Measurements from ENCODE around the gene DNM3. TPM values are rescaled to one million over a fixed set of nuclear protein-coding genes. Genes with fewer than 3 reads are reported as not detected.

Gene DNM3
- total RNA-seq, 1 experiment from 2014 or later, result 2.7 TPM

DNA sequence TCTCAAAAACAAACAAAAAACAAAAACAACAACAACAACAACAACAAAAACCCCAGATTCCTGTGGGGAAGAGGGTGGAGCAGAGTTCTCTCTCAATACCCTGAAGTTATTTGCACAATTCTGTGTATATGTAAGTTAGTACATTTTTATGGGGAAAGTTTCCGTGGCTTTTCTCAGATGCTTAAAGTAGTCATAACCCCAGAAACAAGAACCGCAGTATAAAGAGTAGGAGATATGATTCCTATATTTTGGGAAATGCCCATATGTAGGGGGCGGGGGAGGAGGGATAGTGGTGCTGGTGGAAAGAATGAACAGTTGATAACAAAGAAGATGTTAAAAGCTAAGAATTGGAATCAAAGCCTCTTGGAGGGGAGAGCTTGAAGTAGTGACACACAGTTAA lies 131.5 kb downstream of the DNM3 start:
- no peak overlapping the region for H4K91ac ChIP-seq (ENCODE audit: insufficient read length, low read depth, low read length)
- WGBS (ENCODE audit: extremely low coverage, insufficient read length, low lambda C conversion rate), result no CpG with 5 or more reads among the region's 3 CpGs
- no peaks in the 10 kb centered on the region for H3K23me2 ChIP-seq (ENCODE audit: insufficient read length, low read depth, low read length, poor library complexity, severe bottlenecking)
- H2BK120ac ChIP-seq (ENCODE audit: low read depth, low read length, poor library complexity, severe bottlenecking), result no peak overlapping the region
- no peak for DNase-seq
- Mint-ChIP-seq H3K4me1 (peaks cover 29 to 40% of the 10 kb centered on the region in 2 experiments), H3K27ac (no peak overlapping the region), H3K4me3 (no peak overlapping the region), H3K36me3 (ENCODE audit: insufficient read depth in 1 of 3, low read depth in 3 of 3) (peaks cover 0 to 8% (median 3%) of the 10 kb centered on the region in 3 experiments; a peak in 2 of 7 replicates), H3K9me3 (no peaks in the 10 kb centered on the region; a peak in 2 of 5 replicates), H3K27me3 (ENCODE audit: low read depth) (no peaks in the 10 kb centered on the region)
- H2AK5ac ChIP-seq (ENCODE audit: insufficient read length, low read length), result no peak overlapping the region
- no peak overlapping the region for H3K27ac ChIP-seq (ENCODE audit: insufficient read length, low read depth, low read length)
- H2BK12ac ChIP-seq (ENCODE audit: insufficient read length, low read depth, low read length), result no peak overlapping the region
- H4K5ac ChIP-seq (ENCODE audit: insufficient read length, low read depth, low read length), result no peak overlapping the region
- H3K23ac ChIP-seq (ENCODE audit: insufficient read length, low read depth, low read length), result no peak overlapping the region
- H3K79me1 ChIP-seq (ENCODE audit: insufficient read depth, low read depth, low read length, poor library complexity, severe bottlenecking), result no peaks in the 10 kb centered on the region
- no peak overlapping the region for H2BK5ac ChIP-seq (ENCODE audit: insufficient read length, low read length)
- H3K79me2 ChIP-seq (ENCODE audit: insufficient read depth, low read length), result no peaks in the 10 kb centered on the region
- no peaks in the 10 kb centered on the region for H3K27me3 ChIP-seq (ENCODE audit: insufficient read depth, low read length)
- H3K18ac ChIP-seq (ENCODE audit: insufficient read length, low read depth, low read length), result no peak overlapping the region
- no peak for TF ChIP-seq CTCF (conservative IDR thresholded peaks at IDR 0.05)
- no peaks in the 10 kb centered on the region for H4K20me1 ChIP-seq (ENCODE audit: control insufficient read depth, insufficient read depth, insufficient read length)
- no peak overlapping the region for H2BK15ac ChIP-seq (ENCODE audit: low read depth, low read length)
- H3T11ph ChIP-seq (ENCODE audit: low read length), result no peak overlapping the region
- no peak overlapping the region for H4K8ac ChIP-seq (replicated peaks; ENCODE audit: insufficient read length, low read depth, low read length)
- H3K9me3 ChIP-seq (ENCODE audit: control insufficient read depth, low read depth, low read length), result no peaks in the 10 kb centered on the region
- no peak overlapping the region for H3K4ac ChIP-seq (ENCODE audit: low read depth, low read length)
- H3K9ac ChIP-seq (ENCODE audit: extremely low read depth, insufficient read length, low read length), result no peak overlapping the region
- no peak overlapping the region for H3K14ac ChIP-seq (ENCODE audit: insufficient read depth, low read length)
- H3K4me1 ChIP-seq (ENCODE audit: insufficient read depth, low read length), result peaks cover 6% of the 10 kb centered on the region; the same call in 1 of the 2 replicates
- H2AFZ ChIP-seq (ENCODE audit: low read length), result no peak overlapping the region
- H3K56ac ChIP-seq (ENCODE audit: insufficient read length, low read depth, low read length), result no peak overlapping the region
- H3K4me2 ChIP-seq (ENCODE audit: insufficient read depth, insufficient read length, low read length), result no peak overlapping the region
- H2BK20ac ChIP-seq (ENCODE audit: low read depth, low read length, poor library complexity, severe bottlenecking), result no peak overlapping the region
